Stimulated activated CD4-positive, alpha-beta T cell treated with anti-CD3 and anti-CD28 coated beads, TNF-alpha, amount 100 ng/mL, for 24 hours (primary cell): ENCODE results near the gene TXNRD3.
"Not testable (repeated sequence)": the region's sequence is repeated elsewhere in the genome, so short reads cannot be mapped to it uniquely, and the experiment has no call there.

Source experiments
- DNase-seq, 3 experiments: peaks; one replicate each; pipeline ENCODE4 v3.0.0-alpha.2; 2020; ENCODE audit warnings: low read depth in 3 of 3

TXNRD3 gene

GRCh38 chr3:126595479-126595878 lies 59.4 kb downstream of the TXNRD3 start:
- not testable (repeated sequence) for DNase-seq

GRCh38 chr3:126591515-126591914 lies 63.4 kb downstream of the TXNRD3 start:
- not testable (repeated sequence) for DNase-seq

GRCh38 chr3:126582311-126582710 lies 72.6 kb downstream of the TXNRD3 start:
- no peak for DNase-seq

GRCh38 chr3:126581569-126581968 lies 73.4 kb downstream of the TXNRD3 start:
- DNase-seq, result no peak

GRCh38 chr3:126580746-126581145 lies 74.2 kb downstream of the TXNRD3 start:
- no peak for DNase-seq

- no peak for DNase-seq
These were observed 76.2 kb downstream of the TXNRD3 start for GRCh38 chr3:126578702-126579101.

- no peak for DNase-seq
These were observed 77.7 kb downstream of the TXNRD3 start for GRCh38 chr3:126577261-126577660.

- no peak for DNase-seq
These were observed 81.3 kb downstream of the TXNRD3 start for GRCh38 chr3:126573492-126574117.

GRCh38 chr3:126571078-126571477 lies 83.8 kb downstream of the TXNRD3 start:
- no peak for DNase-seq

- no peak for DNase-seq
These were observed 84.8 kb downstream of the TXNRD3 start for GRCh38 chr3:126570103-126570541.

- DNase-seq, result no peak
These were observed 85.4 kb downstream of the TXNRD3 start for GRCh38 chr3:126569390-126569975.

- no peak for DNase-seq
These were observed 86.1 kb downstream of the TXNRD3 start for GRCh38 chr3:126568776-126569342.

- DNase-seq, result no peak
These were observed 87.1 kb downstream of the TXNRD3 start for GRCh38 chr3:126567696-126568438.

- DNase-seq, result no peak
These were observed 92.1 kb downstream of the TXNRD3 start for GRCh38 chr3:126562737-126563276.

- DNase-seq, result no peak
These were observed 96.4 kb downstream of the TXNRD3 start, which contains the start of gene C3orf22 for GRCh38 chr3:126558336-126559071. TSS of gene C3orf22 (minus strand) at chr3:126558932. CDS start at chr3:126553390, 5,542 bp downstream.

- no peak for DNase-seq
These were observed 97.2 kb downstream of the TXNRD3 start for GRCh38 chr3:126557761-126558160.

- DNase-seq, result no peak
These were observed 97.5 kb downstream of the TXNRD3 start for GRCh38 chr3:126557415-126557745.
